K562 (cell line): ENCODE measurements around the gene SLC2A9.

Experiments used
- CBX5 ChIP-seq: IDR thresholded peaks from 2 replicates; pipeline ENCODE4 v1.6.1; 2014; ENCODE audit warnings: low read depth, borderline replicate concordance
- CREM ChIP-seq: IDR thresholded peaks from 2 replicates; pipeline ENCODE4 v1.6.1; 2014; ENCODE audit warnings: antibody characterized with exemption, low read depth
- CTBP1 ChIP-seq: fragments of 450-650 bp; IDR thresholded peaks from 2 replicates; pipeline ENCODE4 v1.6.1; 2016; ENCODE audit warnings: borderline replicate concordance
- CTCF ChIP-seq, 3 experiments: IDR thresholded peaks in 2 of 3; conservative IDR thresholded peaks in 1 of 3; 2 replicates each; pipeline ENCODE4 v1.5.1; 2011 to 2012; ENCODE audit warnings: low read length in 3 of 3, mild to moderate bottlenecking in 3 of 3, control low read depth in 2 of 3, improper control_type of control experiment in 1 of 3, inconsistent platforms in 1 of 3, low read depth in 1 of 3, mixed read lengths in 1 of 3, moderate library complexity in 1 of 3; ENCODE audit not compliant: insufficient read depth in 2 of 3
- IRF2 ChIP-seq: sonication (generic); formaldehyde crosslinking; IDR thresholded peaks from 2 replicates; pipeline ENCODE4 v1.8.1; 2022; ENCODE audit warnings: mild to moderate bottlenecking, missing genetic modification reagents
- NFYB ChIP-seq: IDR thresholded peaks from 2 replicates; pipeline ENCODE4 v1.6.1; 2011; ENCODE audit warnings: mild to moderate bottlenecking, moderate library complexity; ENCODE audit not compliant: insufficient read length; ENCODE audit errors: extremely low read depth
- RFX1 ChIP-seq: fragments of 450-650 bp; IDR thresholded peaks from 2 replicates; pipeline ENCODE4 v1.6.1; 2016; ENCODE audit warnings: mild to moderate bottlenecking, moderate library complexity
- SMAD1 ChIP-seq: fragments of 150-350 bp; IDR thresholded peaks from 2 replicates; pipeline ENCODE4 v1.6.1; 2014; ENCODE audit warnings: low read length, low read depth; ENCODE audit not compliant: partially characterized antibody
- SMC3 ChIP-seq: conservative IDR thresholded peaks from 2 replicates; pipeline ENCODE4 v1.6.1; 2011; ENCODE audit warnings: low read depth, low read length, improper control_type of control experiment; ENCODE audit not compliant: insufficient read depth
- TAF1 ChIP-seq: IDR thresholded peaks from 2 replicates; pipeline ENCODE4 v1.6.1; 2011; ENCODE audit warnings: mild to moderate bottlenecking, low read length, moderate library complexity; ENCODE audit not compliant: insufficient read depth, control insufficient read depth, severe bottlenecking; ENCODE audit errors: extremely low read depth
- ZNF263 ChIP-seq: sonication (generic); formaldehyde crosslinking; IDR thresholded peaks from 2 replicates; pipeline ENCODE4 v1.8.0; 2022; ENCODE audit warnings: mild to moderate bottlenecking, missing genetic modification reagents, borderline replicate concordance
- ZNF324 ChIP-seq: fragments of 250-450 bp; sonication (Bioruptor Pico); IDR thresholded peaks from 2 replicates; pipeline ENCODE4 v1.4.0; 2020; ENCODE audit warnings: mild to moderate bottlenecking
- TF ChIP-seq, protein P1 (sequence below): fragments of 450-650 bp; IDR thresholded peaks from 2 replicates; pipeline ENCODE4 v1.6.1; 2016; ENCODE audit warnings: low read depth, mild to moderate bottlenecking, moderate library complexity

- TF ChIP-seq SMC3 (no peak), TAF1 (no peak), CTCF (IDR thresholded peaks at IDR 0.05 in 2 of 3, conservative IDR thresholded peaks at IDR 0.05 in 1 of 3; ENCODE audit: insufficient read depth in 2 of 3, low read depth in 1 of 3, low read length in 3 of 3) (no peak), SMAD1 (no peak), IRF2 (no peak), ZNF263 (CRISPR knock-in tag) (no peak), CREM (no peak), CTBP1 (no peak), ZNF324 (CRISPR knock-in tag) (no peak), RFX1 (no peak), NFYB (no peak), CBX5 (no peak)
- TF ChIP-seq, protein P1, sequence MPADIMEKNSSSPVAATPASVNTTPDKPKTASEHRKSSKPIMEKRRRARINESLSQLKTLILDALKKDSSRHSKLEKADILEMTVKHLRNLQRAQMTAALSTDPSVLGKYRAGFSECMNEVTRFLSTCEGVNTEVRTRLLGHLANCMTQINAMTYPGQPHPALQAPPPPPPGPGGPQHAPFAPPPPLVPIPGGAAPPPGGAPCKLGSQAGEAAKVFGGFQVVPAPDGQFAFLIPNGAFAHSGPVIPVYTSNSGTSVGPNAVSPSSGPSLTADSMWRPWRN: no peak
Observed at GRCh38 chr4:10051517-10052135, 30.3 kb upstream of the SLC2A9 start.
